GM21786 (cell line): ENCODE results near the gene STMN3.

ENCODE experiments used
- ATAC-seq: cut with Tn5 transposase; IDR thresholded peaks from one replicate; pipeline ENCODE4 v1.9.1; 2021; ENCODE audit not compliant: unreplicated experiment

Gene STMN3

DNA sequence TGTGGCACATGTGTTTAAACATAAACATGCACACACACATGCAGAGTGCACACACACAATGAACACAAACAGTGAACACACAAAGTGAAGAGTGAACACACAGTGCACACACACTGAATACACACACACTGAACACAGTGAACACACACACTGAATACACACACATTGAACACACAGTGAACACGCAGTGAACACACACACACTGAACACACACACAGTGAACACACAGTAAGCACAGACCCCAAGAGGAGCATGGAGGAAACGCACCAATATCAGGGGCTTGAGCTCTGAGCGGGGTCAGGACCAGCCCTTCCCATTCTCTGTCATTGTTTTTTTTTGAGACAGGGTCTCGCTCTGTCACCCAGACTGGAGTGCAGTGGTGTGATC lies 62.1 kb downstream of the STMN3 start:
- no peak for ATAC-seq

DNA sequence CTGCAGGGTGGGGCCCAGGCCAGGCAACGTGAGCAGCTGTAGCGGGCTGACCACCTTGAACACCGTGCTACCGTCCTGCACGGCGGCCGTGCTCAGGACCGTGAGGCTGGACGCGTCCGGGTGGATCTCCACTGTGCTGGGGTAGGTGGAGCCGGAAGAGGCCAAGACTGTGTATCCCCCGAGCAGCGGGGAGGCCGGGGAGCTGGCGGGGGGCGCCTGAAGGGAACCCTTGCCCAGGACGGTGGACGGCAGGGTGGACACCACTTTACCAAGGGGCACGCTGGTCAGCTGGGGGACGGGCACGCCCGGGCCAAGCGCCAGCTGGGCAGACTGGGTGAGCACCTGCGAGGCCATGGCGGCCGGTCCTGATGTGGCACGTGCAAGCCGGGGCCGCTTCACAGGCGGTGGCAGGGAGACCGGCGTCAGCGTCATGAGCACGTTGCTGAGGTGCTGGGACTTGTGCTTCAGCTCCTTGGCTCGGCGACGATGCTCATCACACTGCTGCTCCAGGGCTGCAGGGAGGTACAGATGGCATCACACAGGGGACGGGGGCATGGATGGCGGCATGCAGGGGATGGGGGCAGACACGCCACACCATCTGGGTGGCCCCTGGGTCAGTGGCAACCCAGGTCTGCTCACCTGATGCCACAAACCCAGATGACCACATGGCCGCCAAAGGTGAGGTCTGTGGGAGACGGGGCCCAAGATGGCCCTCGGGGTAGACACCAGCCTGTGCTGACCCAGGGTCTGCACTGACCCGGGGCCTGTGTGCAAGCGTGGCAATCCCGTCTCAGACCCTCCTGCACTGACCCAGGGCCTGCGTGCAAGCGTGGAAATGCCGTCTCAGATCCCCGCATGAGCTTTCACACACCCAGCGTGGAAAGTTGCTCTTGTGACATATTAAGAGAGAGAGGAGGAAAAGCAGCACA lies 62.7 kb downstream of the STMN3 start:
- ATAC-seq = no peak
